HUES48 (cell line): ENCODE measurements around the gene THRAP3.

ENCODE experiments used
- H3K27ac ChIP-seq: one replicate; pipeline ENCODE4 v1.7.0; 2013; ENCODE audit warnings: low read depth, low read length, inconsistent platforms
- H3K27me3 ChIP-seq: 2 replicates; pipeline ENCODE4 v1.6.1; 2013; ENCODE audit warnings: mild to moderate bottlenecking, low read length; ENCODE audit not compliant: control insufficient read depth, insufficient read depth
- H3K36me3 ChIP-seq: 2 replicates; pipeline ENCODE4 v1.6.1; 2013; ENCODE audit warnings: low read length; ENCODE audit not compliant: control insufficient read depth, insufficient read depth
- H3K4me1 ChIP-seq: 2 replicates; pipeline ENCODE4 v1.6.1; 2013; ENCODE audit warnings: mild to moderate bottlenecking, low read length; ENCODE audit not compliant: control insufficient read depth, insufficient read depth
- H3K4me3 ChIP-seq: 2 replicates; pipeline ENCODE4 v1.5.1; 2013; ENCODE audit warnings: mild to moderate bottlenecking, low read depth, low read length
- H3K9ac ChIP-seq: 2 replicates; pipeline ENCODE4 v1.6.1; 2013; ENCODE audit warnings: mild to moderate bottlenecking, low read depth, low read length, moderate library complexity
- H3K9me3 ChIP-seq: 2 replicates; pipeline ENCODE4 v1.6.1; 2013; ENCODE audit warnings: low read length; ENCODE audit not compliant: control insufficient read depth, insufficient read depth

THRAP3 gene

GRCh38 chr1:36279789-36280296 lies 55.6 kb downstream of the THRAP3 start:
- Histone ChIP-seq H3K9ac (no peak overlapping the region), H3K27ac (no peak overlapping the region), H3K4me1 (no peaks in the 10 kb centered on the region), H3K36me3 (peaks cover 29% of the 10 kb centered on the region), H3K4me3 (no peak overlapping the region), H3K27me3 (no peaks in the 10 kb centered on the region), H3K9me3 (no peaks in the 10 kb centered on the region)

- Histone ChIP-seq H3K36me3 (peaks cover 64% of the 10 kb centered on the region), H3K27ac (no peak overlapping the region), H3K4me1 (no peaks in the 10 kb centered on the region), H3K9ac (no peak overlapping the region), H3K4me3 (no peak overlapping the region), H3K27me3 (no peaks in the 10 kb centered on the region), H3K9me3 (no peaks in the 10 kb centered on the region)
Observed at GRCh38 chr1:36284061-36284460, 59.8 kb downstream of the THRAP3 start.

- Histone ChIP-seq H3K36me3 (peaks cover 69% of the 10 kb centered on the region), H3K4me1 (no peaks in the 10 kb centered on the region), H3K27ac (no peak overlapping the region)
Observed at GRCh38 chr1:36284517-36284916, 60.3 kb downstream of the THRAP3 start.

GRCh38 chr1:36285443-36286101 lies 61.3 kb downstream of the THRAP3 start:
- no peaks in the 10 kb centered on the region for H3K4me1 ChIP-seq
- H3K27me3 ChIP-seq = no peaks in the 10 kb centered on the region
- no peak overlapping the region for H3K27ac ChIP-seq
- peaks cover 78% of the 10 kb centered on the region for H3K36me3 ChIP-seq
- H3K9me3 ChIP-seq = no peaks in the 10 kb centered on the region
- no peak overlapping the region for H3K4me3 ChIP-seq
- H3K9ac ChIP-seq = no peak overlapping the region

More at GRCh38 chr1:36284517-36284916, 60.3 kb downstream of the THRAP3 start:
- Histone ChIP-seq H3K9ac (no peak overlapping the region), H3K4me3 (no peak overlapping the region), H3K9me3 (no peaks in the 10 kb centered on the region), H3K27me3 (no peaks in the 10 kb centered on the region)

GRCh38 chr1:36286802-36287201 lies 62.6 kb downstream of the THRAP3 start:
- H3K27me3 ChIP-seq = no peaks in the 10 kb centered on the region
- no peak overlapping the region for H3K4me3 ChIP-seq
- no peaks in the 10 kb centered on the region for H3K9me3 ChIP-seq
- no peak overlapping the region for H3K9ac ChIP-seq
- no peak overlapping the region for H3K27ac ChIP-seq
- no peaks in the 10 kb centered on the region for H3K4me1 ChIP-seq
- peaks cover 90% of the 10 kb centered on the region for H3K36me3 ChIP-seq

GRCh38 chr1:36287595-36287994 lies 63.4 kb downstream of the THRAP3 start:
- no peak overlapping the region for H3K9ac ChIP-seq
- H3K36me3 ChIP-seq = peaks cover 92% of the 10 kb centered on the region
- H3K4me1 ChIP-seq = no peaks in the 10 kb centered on the region
- no peaks in the 10 kb centered on the region for H3K9me3 ChIP-seq
- no peak overlapping the region for H3K4me3 ChIP-seq
- H3K27ac ChIP-seq = no peak overlapping the region
- no peaks in the 10 kb centered on the region for H3K27me3 ChIP-seq

- H3K36me3 ChIP-seq = peaks cover 89% of the 10 kb centered on the region
- H3K27ac ChIP-seq = no peak overlapping the region
Observed at GRCh38 chr1:36295390-36295789, 71.1 kb downstream of the THRAP3 start.

GRCh38 chr1:36297062-36297461 lies 72.8 kb downstream of the THRAP3 start:
- no peak overlapping the region for H3K4me3 ChIP-seq
- H3K36me3 ChIP-seq = peaks cover 89% of the 10 kb centered on the region
- H3K9ac ChIP-seq = no peak overlapping the region
- H3K4me1 ChIP-seq = no peaks in the 10 kb centered on the region
- no peak overlapping the region for H3K27ac ChIP-seq
- no peaks in the 10 kb centered on the region for H3K9me3 ChIP-seq
- H3K27me3 ChIP-seq = no peaks in the 10 kb centered on the region

More at GRCh38 chr1:36295390-36295789, 71.1 kb downstream of the THRAP3 start:
- Histone ChIP-seq H3K4me3 (no peak overlapping the region), H3K27me3 (no peaks in the 10 kb centered on the region), H3K9ac (no peak overlapping the region), H3K9me3 (no peaks in the 10 kb centered on the region), H3K4me1 (no peaks in the 10 kb centered on the region)

GRCh38 chr1:36298640-36299039 lies 74.4 kb downstream of the THRAP3 start:
- Histone ChIP-seq H3K4me3 (no peak overlapping the region), H3K9ac (no peak overlapping the region), H3K27me3 (no peaks in the 10 kb centered on the region), H3K36me3 (peaks cover 88% of the 10 kb centered on the region), H3K9me3 (no peaks in the 10 kb centered on the region), H3K4me1 (no peaks in the 10 kb centered on the region), H3K27ac (no peak overlapping the region)

GRCh38 chr1:36300526-36300925 lies 76.3 kb downstream of the THRAP3 start:
- Histone ChIP-seq H3K27ac (peak overlapping the region; percentile 56), H3K27me3 (no peaks in the 10 kb centered on the region), H3K36me3 (peaks cover 81% of the 10 kb centered on the region), H3K4me1 (no peaks in the 10 kb centered on the region), H3K9ac (no peak overlapping the region), H3K4me3 (no peak overlapping the region), H3K9me3 (no peaks in the 10 kb centered on the region)

- Histone ChIP-seq H3K9ac (no peak overlapping the region), H3K9me3 (no peaks in the 10 kb centered on the region), H3K36me3 (peaks cover 74% of the 10 kb centered on the region), H3K4me3 (no peak overlapping the region), H3K4me1 (no peaks in the 10 kb centered on the region), H3K27me3 (no peaks in the 10 kb centered on the region), H3K27ac (no peak overlapping the region)
Observed at GRCh38 chr1:36301220-36301619, 77.0 kb downstream of the THRAP3 start.
